ENCODE data around the gene EEF2K.
A peak's percentile ranks its signal among the peaks of the same experiment; 100 is the strongest.

- no peak for TF ChIP-seq CTCF (IDR thresholded peaks at IDR 0.05)
- TF ChIP-seq POLR2A (IDR thresholded peaks at IDR 0.05), result peak in 1 of 2 donors; percentile 10
Observed at GRCh38 chr16:22297871-22298733, 92.0 kb downstream of the EEF2K start.

Data from thyroid gland (tissue), 4 donors.